Measurements from ENCODE around the gene RGS16. TPM values are rescaled to one million over a fixed set of nuclear protein-coding genes. Genes with fewer than 3 reads are reported as not detected.

RGS16 gene
- total and polyA plus RNA-seq, 12 donors: 0.36 to 7.8 (median 3.7) TPM

GRCh38 chr1:182614796-182615454 lies 10.7 kb upstream of the RGS16 start:
- Histone ChIP-seq H3K4me3 (peak overlapping the region in 2 of 4 donors; percentile 43 to 56), H3K27ac (peak overlapping the region; percentile 39 to 91 (median 87)), H3K9me3 (replicated peaks in 1 of 3) (no peaks in the 10 kb centered on the region), H3K27me3 (no peaks in the 10 kb centered on the region), H3K4me1 (replicated peaks in 1 of 2) (peaks cover 11 to 24% of the 10 kb centered on the region in 2 donors), H3K36me3 (replicated peaks in 1 of 2) (no peaks in the 10 kb centered on the region)
- WGBS, 4 donors: 5 to 10% (median 6%) methylated on average over 19 to 56 of the region's 56 CpGs
- intact Hi-C loops (cut with DNase I): no loop called here
- DNase-seq: peak; percentile 78 to 96 (median 86)
- no peak for TF ChIP-seq CTCF (IDR thresholded peaks at IDR 0.05)
- peak; percentile 33 to 68 for TF ChIP-seq POLR2A (IDR thresholded peaks at IDR 0.05)

GRCh38 chr1:182611787-182612186 lies 7.6 kb upstream of the RGS16 start:
- DNase-seq: no peak
- TF ChIP-seq POLR2A (IDR thresholded peaks at IDR 0.05) (no peak), CTCF (IDR thresholded peaks at IDR 0.05) (no peak)
- H3K4me1 ChIP-seq (replicated peaks in 1 of 2): peaks cover 11 to 24% of the 10 kb centered on the region in 2 donors
- WGBS, 4 donors: 90 to 96% (median 93%) methylated on average over 5 to 8 of the region's 8 CpGs
- no peaks in the 10 kb centered on the region for H3K36me3 ChIP-seq (replicated peaks in 1 of 2)
- intact Hi-C loops (cut with DNase I): no loop called here
- H3K27me3 ChIP-seq: no peaks in the 10 kb centered on the region
- H3K4me3 ChIP-seq: no peak overlapping the region
- H3K9me3 ChIP-seq (replicated peaks in 1 of 3): no peaks in the 10 kb centered on the region
- H3K27ac ChIP-seq: no peak overlapping the region

GRCh38 chr1:182611326-182611725 lies 7.1 kb upstream of the RGS16 start:
- Histone ChIP-seq H3K9me3 (replicated peaks in 1 of 3) (no peaks in the 10 kb centered on the region), H3K27ac (no peak overlapping the region), H3K27me3 (no peaks in the 10 kb centered on the region), H3K4me1 (replicated peaks in 1 of 2) (peaks cover 11 to 21% of the 10 kb centered on the region in 2 donors), H3K4me3 (no peak overlapping the region), H3K36me3 (replicated peaks in 1 of 2) (no peaks in the 10 kb centered on the region)
- no peak for DNase-seq
- TF ChIP-seq CTCF (IDR thresholded peaks at IDR 0.05) (no peak), POLR2A (IDR thresholded peaks at IDR 0.05) (no peak)
- WGBS, 4 donors: 75 to 100% (median 83%) methylated on average over 1 of the region's 1 CpG
- intact Hi-C loops (cut with DNase I): no loop called here

- H3K27me3 ChIP-seq: no peaks in the 10 kb centered on the region
- TF ChIP-seq POLR2A (IDR thresholded peaks at IDR 0.05): no peak
- no peak for TF ChIP-seq CTCF (IDR thresholded peaks at IDR 0.05)
- H3K9me3 ChIP-seq (replicated peaks in 1 of 3): no peaks in the 10 kb centered on the region
- intact Hi-C loops (cut with DNase I): no loop called here
- no peaks in the 10 kb centered on the region for H3K36me3 ChIP-seq (replicated peaks in 1 of 2)
- DNase-seq: no peak
- H3K27ac ChIP-seq: no peak overlapping the region
- no peak overlapping the region for H3K4me3 ChIP-seq
- peaks cover 11 to 16% of the 10 kb centered on the region in 2 donors for H3K4me1 ChIP-seq (replicated peaks in 1 of 2)
- WGBS, 4 donors: 71 to 91% (median 78%) methylated on average over 5 to 6 of the region's 6 CpGs
Measured at GRCh38 chr1:182610606-182611194, 6.5 kb upstream of the RGS16 start.
